NB4 (cell line): ENCODE results near the gene KRT7.

Experiments
- CTCF ChIP-seq: IDR thresholded peaks from one replicate; pipeline ENCODE4 v1.5.1; 2012; ENCODE audit warnings: low read depth, low read length
- POLR2A ChIP-seq: IDR thresholded peaks from 2 replicates; pipeline ENCODE4 v1.6.1; 2011; ENCODE audit warnings: mild to moderate bottlenecking; ENCODE audit not compliant: insufficient read length; ENCODE audit errors: extremely low read depth

- TF ChIP-seq POLR2A (no peak), CTCF (no peak)
These were observed 20.5 kb downstream of the KRT7 start for GRCh38 chr12:52253391-52254179.
